Stimulated activated effector memory CD8-positive, alpha-beta T cell treated with anti-CD3 and anti-CD28 coated beads, Interleukin-12 subunit alpha, Interleukin-12 subunit beta, amount 100 ng/mL, for 72 hours (primary cell): ENCODE results near the gene SCFD2.
"Not testable (repeated sequence)": the region's sequence is repeated elsewhere in the genome, so short reads cannot be mapped to it uniquely, and the experiment has no call there.

ENCODE experiments used
- ATAC-seq: fragments of 150-1000 bp; cut with Tn5 transposase; 2 replicates; pipeline ENCODE4 v1.10.0; 2021
- DNase-seq, 2 donors: peaks; one replicate each; pipeline ENCODE4 v3.0.0; 2021 to 2022; ENCODE audit warnings: low spot score in 2 of 2
- H3K27ac Mint-ChIP-seq: one replicate; pipeline ENCODE4 v1.8.0; 2022; ENCODE audit warnings: mild to moderate bottlenecking, mixed read lengths
- H3K36me3 Mint-ChIP-seq: one replicate; pipeline ENCODE4 v1.8.0; 2022; ENCODE audit warnings: mild to moderate bottlenecking, mixed read lengths
- H3K4me1 Mint-ChIP-seq: one replicate; pipeline ENCODE4 v1.8.0; 2022; ENCODE audit warnings: mixed read lengths
- H3K4me3 Mint-ChIP-seq: one replicate; pipeline ENCODE4 v1.8.0; 2022; ENCODE audit warnings: mild to moderate bottlenecking, mixed read lengths
- H3K9me3 Mint-ChIP-seq: one replicate; pipeline ENCODE4 v1.8.0; 2022; ENCODE audit warnings: mixed read lengths

Gene SCFD2

GRCh38 chr4:53235547-53235946 is 130.3 kb downstream of the SCFD2 start:
- H3K36me3 Mint-ChIP-seq: no peaks in the 10 kb centered on the region
- no peak overlapping the region for H3K27ac Mint-ChIP-seq
- H3K9me3 Mint-ChIP-seq: no peaks in the 10 kb centered on the region
- H3K4me1 Mint-ChIP-seq: no peaks in the 10 kb centered on the region
- no peak overlapping the region for H3K4me3 Mint-ChIP-seq
- DNase-seq: no peak
- no peak for ATAC-seq

DNA sequence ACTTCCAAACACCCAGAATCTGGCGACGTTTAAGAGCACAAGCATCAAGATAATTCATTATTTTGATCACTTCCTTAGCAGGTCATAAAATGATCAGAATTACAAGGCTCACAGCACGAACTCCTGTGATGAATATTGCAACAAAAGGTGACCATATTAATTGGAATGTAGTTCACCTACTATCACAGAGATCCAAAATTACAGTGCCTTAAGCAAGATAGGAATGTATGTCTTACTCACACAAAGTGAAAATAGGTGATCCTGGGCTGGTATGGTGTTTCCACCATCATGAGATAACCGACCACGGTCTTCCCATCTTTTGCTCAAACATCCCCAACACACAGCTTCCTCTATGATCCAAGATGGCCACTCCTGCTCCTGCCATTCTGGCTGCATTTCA is 131.2 kb downstream of the SCFD2 start:
- DNase-seq (no peak), ATAC-seq (no peak)
- Mint-ChIP-seq H3K4me1 (no peaks in the 10 kb centered on the region), H3K9me3 (no peaks in the 10 kb centered on the region), H3K27ac (no peak overlapping the region), H3K36me3 (no peaks in the 10 kb centered on the region), H3K4me3 (no peak overlapping the region)

- no peaks in the 10 kb centered on the region for H3K9me3 Mint-ChIP-seq
- ATAC-seq (no peak), DNase-seq (no peak)
- H3K27ac Mint-ChIP-seq: no peak overlapping the region
- no peaks in the 10 kb centered on the region for H3K36me3 Mint-ChIP-seq
- no peak overlapping the region for H3K4me3 Mint-ChIP-seq
- H3K4me1 Mint-ChIP-seq: no peaks in the 10 kb centered on the region
Measured at GRCh38 chr4:53234111-53234510, 131.8 kb downstream of the SCFD2 start.

GRCh38 chr4:53233114-53233795 is 132.6 kb downstream of the SCFD2 start:
- Mint-ChIP-seq H3K27ac (no peak overlapping the region), H3K4me3 (no peak overlapping the region), H3K9me3 (no peaks in the 10 kb centered on the region), H3K36me3 (no peaks in the 10 kb centered on the region), H3K4me1 (no peaks in the 10 kb centered on the region)
- no peak for DNase-seq
- ATAC-seq: no peak

DNA sequence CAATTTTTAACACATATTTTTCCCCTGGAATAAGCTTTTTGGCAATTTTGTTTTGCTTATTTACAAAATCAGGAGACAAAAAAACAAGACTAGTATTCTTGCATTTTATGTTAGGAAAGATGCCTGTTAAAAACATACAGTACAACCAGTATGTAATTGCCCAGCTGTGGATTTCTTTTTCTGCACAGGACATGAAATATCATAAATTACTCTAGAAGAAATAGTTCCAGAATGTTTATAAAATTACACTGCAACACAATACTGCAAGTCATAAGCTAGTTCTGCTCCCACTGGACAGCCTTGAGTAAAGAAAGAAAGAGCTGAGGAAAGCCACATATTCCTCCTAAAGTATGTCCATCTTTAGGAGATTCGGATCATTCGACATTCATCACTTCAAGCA is 133.5 kb downstream of the SCFD2 start:
- no peak for ATAC-seq
- Mint-ChIP-seq H3K27ac (no peak overlapping the region), H3K4me3 (no peak overlapping the region), H3K9me3 (no peaks in the 10 kb centered on the region), H3K4me1 (no peaks in the 10 kb centered on the region), H3K36me3 (no peaks in the 10 kb centered on the region)
- DNase-seq: no peak

GRCh38 chr4:53228036-53228435 is 137.8 kb downstream of the SCFD2 start:
- no peaks in the 10 kb centered on the region for H3K4me1 Mint-ChIP-seq
- no peaks in the 10 kb centered on the region for H3K9me3 Mint-ChIP-seq
- H3K36me3 Mint-ChIP-seq: no peaks in the 10 kb centered on the region
- H3K4me3 Mint-ChIP-seq: no peak overlapping the region
- no peak for DNase-seq
- ATAC-seq: no peak
- H3K27ac Mint-ChIP-seq: no peak overlapping the region

DNA sequence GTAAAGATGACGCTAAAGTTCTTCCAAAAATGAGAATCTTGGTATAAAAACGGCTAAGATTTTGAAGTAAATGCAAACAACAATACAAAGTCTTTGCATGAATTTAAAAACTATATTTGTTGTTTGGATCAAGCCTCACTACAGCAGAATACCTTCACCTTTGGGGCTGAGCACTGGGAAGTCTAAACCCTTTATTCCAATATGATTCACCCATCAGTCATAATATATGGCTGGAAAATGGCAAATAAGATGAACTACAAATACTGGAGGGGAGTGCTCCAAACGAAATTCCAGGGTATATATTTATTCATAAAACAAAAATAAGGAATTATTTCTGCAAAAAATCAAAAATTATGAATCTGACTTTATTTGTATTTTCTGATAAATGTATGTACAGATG is 138.4 kb downstream of the SCFD2 start:
- no peaks in the 10 kb centered on the region for H3K4me1 Mint-ChIP-seq
- H3K36me3 Mint-ChIP-seq: no peaks in the 10 kb centered on the region
- H3K27ac Mint-ChIP-seq: no peak overlapping the region
- DNase-seq (no peak), ATAC-seq (no peak)
- no peaks in the 10 kb centered on the region for H3K9me3 Mint-ChIP-seq
- no peak overlapping the region for H3K4me3 Mint-ChIP-seq

DNA sequence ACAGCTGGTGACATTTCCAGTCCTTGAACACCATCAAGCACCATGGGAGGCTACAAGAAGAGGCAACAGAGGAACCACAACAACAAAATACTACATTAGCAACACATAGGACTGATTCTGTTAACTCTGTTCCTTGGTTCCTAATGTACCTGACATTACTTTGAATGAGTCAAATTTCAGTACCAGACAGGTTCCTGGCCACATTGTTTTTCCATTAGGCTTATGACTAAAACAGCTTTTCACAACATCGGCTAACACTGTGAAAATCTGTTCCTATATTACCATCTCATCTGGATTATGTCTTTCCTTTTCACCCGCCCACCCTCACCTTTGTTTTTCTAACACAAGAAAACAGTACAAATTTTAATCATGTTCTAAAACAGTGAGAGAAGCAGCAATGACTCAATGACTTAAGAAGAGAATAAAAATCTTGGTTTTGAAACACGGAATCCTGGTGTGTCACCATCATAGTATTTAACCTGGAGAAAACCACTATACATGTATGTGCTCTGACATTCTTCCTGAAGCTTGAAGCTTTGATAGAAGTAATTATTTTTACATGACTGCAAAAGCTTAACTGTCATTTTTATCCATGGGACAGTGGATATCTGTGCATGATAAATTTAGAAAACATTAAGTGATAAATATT is 143.9 kb downstream of the SCFD2 start:
- ATAC-seq (no peak), DNase-seq (no peak)
- Mint-ChIP-seq H3K27ac (no peak overlapping the region), H3K4me3 (no peak overlapping the region), H3K36me3 (no peaks in the 10 kb centered on the region), H3K9me3 (peaks cover 3% of the 10 kb centered on the region), H3K4me1 (no peaks in the 10 kb centered on the region)

- not testable (repeated sequence) for DNase-seq, H3K27ac Mint-ChIP-seq, H3K4me1 Mint-ChIP-seq, H3K4me3 Mint-ChIP-seq, H3K9me3 Mint-ChIP-seq, ATAC-seq, H3K36me3 Mint-ChIP-seq
Measured at GRCh38 chr4:53219148-53219547, 146.7 kb downstream of the SCFD2 start.

DNA sequence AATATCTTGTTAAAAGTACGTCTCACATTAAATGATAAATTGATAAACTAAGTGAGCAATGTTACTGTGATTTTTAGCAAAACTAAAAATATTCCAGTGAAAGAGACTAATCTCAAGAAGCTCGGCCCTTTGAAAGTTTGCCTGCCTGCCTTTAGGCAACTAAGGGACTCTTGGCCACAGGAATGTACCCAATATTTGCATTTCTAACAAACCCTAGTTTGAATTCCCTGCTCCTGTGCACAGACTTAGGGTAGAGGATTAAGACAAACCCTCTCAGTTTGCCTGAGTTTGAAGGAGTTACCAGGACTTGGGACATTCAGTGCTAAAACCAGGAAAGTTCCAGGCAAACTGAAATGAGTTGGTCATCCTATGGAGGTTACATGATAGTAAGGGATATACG is 157.1 kb downstream of the SCFD2 start:
- no peak overlapping the region for H3K4me3 Mint-ChIP-seq
- no peaks in the 10 kb centered on the region for H3K4me1 Mint-ChIP-seq
- no peaks in the 10 kb centered on the region for H3K36me3 Mint-ChIP-seq
- peaks cover 3% of the 10 kb centered on the region for H3K9me3 Mint-ChIP-seq
- DNase-seq (no peak), ATAC-seq (no peak)
- H3K27ac Mint-ChIP-seq: no peak overlapping the region

DNA sequence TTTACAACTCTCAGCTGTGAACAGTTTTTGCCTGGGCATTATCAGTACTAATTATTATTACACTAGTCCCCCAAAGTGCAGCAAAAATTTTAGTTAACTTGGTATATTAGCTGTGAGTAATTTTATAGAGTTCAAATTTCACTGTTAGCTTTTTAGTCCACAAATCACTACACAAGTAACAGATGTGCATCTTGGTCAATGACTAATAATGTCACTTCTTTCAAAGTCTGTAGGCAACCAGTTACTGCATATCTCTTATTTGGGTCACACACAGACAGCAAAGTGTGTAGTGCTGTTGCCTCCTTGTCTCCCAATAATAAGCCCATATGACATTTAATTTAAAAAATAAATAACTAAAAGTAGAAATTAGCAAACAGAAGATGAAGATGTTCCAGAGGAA is 159.9 kb downstream of the SCFD2 start:
- Mint-ChIP-seq H3K4me3 (no peak overlapping the region), H3K36me3 (no peaks in the 10 kb centered on the region), H3K4me1 (no peaks in the 10 kb centered on the region), H3K9me3 (no peaks in the 10 kb centered on the region), H3K27ac (no peak overlapping the region)
- DNase-seq (no peak), ATAC-seq (peak; percentile 53)

DNA sequence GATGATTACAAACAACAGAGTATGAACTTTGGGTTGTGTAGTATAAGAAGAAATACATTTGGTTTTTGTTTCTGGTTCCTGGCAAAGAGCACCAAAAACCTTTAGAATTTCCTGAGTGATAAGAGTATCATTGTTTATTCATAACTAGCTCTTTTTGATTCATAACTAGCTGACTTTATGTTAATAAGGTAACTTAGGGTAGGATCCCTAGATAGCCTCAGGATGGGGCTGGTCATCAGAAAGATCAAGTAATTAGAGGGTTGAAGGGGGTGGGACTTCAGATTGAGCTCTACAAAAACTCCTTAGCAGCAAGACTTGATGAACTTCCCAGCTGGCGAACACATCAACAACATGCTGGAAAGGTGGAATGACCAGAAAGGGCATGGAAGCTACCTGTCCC is 166.5 kb downstream of the SCFD2 start:
- Mint-ChIP-seq H3K9me3 (no peaks in the 10 kb centered on the region), H3K4me1 (no peaks in the 10 kb centered on the region), H3K36me3 (no peaks in the 10 kb centered on the region), H3K4me3 (no peak overlapping the region), H3K27ac (no peak overlapping the region)
- DNase-seq (no peak), ATAC-seq (no peak)

- H3K4me1 Mint-ChIP-seq: no peaks in the 10 kb centered on the region
- H3K9me3 Mint-ChIP-seq: no peaks in the 10 kb centered on the region
- DNase-seq (no peak), ATAC-seq (no peak)
- no peaks in the 10 kb centered on the region for H3K36me3 Mint-ChIP-seq
- H3K27ac Mint-ChIP-seq: no peak overlapping the region
- H3K4me3 Mint-ChIP-seq: no peak overlapping the region
Measured at GRCh38 chr4:53197772-53198142, 168.1 kb downstream of the SCFD2 start.

DNA sequence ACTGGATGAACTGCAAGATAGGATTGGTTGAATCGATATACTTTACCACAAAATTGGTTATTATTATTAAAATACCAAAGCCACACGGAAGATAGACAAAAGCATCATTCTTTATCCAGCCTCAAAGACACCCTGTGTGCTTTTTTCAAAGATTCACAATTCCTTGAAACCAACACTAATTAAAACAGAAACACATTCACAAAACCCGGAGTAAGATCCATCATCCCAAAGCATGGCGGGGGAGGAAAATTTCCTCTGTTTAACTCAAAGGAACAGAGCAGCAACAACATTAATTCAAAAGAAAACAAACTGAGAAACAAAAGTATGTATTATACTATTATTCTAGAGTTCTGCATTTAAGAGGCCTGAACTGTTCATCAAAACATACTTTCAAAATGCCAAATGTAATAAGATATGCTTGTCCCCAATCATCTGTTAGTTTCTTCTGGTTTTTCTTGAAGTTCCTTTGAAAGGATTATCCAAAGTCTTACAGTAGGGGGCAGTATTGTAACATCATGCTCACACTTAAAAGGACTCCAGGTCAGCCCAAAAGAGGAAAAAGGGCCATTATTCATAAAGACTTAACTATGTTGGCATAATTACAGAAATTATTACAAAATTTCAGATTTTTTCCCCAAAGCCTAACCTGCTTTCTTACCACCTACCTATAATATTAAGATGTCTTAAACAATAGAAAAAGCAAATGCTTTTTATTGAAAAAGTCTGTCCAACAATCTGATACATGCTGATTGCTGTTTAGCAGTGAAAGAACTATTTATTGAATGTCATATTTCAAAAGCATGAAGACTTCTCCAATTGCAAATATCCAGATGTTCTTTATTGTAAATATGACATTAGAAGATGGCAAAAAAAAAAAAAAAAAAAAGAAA is 168.7 kb downstream of the SCFD2 start:
- Mint-ChIP-seq H3K4me3 (no peak overlapping the region), H3K27ac (no peak overlapping the region), H3K9me3 (no peaks in the 10 kb centered on the region), H3K36me3 (no peaks in the 10 kb centered on the region), H3K4me1 (no peaks in the 10 kb centered on the region)
- DNase-seq (no peak), ATAC-seq (no peak)

- no peak overlapping the region for H3K4me3 Mint-ChIP-seq
- no peaks in the 10 kb centered on the region for H3K36me3 Mint-ChIP-seq
- H3K9me3 Mint-ChIP-seq: no peaks in the 10 kb centered on the region
- ATAC-seq (no peak), DNase-seq (no peak)
- no peak overlapping the region for H3K27ac Mint-ChIP-seq
- H3K4me1 Mint-ChIP-seq: no peaks in the 10 kb centered on the region
Measured at GRCh38 chr4:53195815-53196661, 169.8 kb downstream of the SCFD2 start.
